ENCODE data around the gene OBSCN.
A peak's percentile ranks its signal among the peaks of the same experiment; 100 is the strongest.

The OBSCN gene

GRCh38 chr1:228207851-228208821, at the start of gene OBSCN:
Gene OBSCN (plus strand): TSS chr1:228208044. CDS start chr1:228211784, 3,740 bp downstream.
- no peak for DNase-seq

- no peak for DNase-seq
Observed at GRCh38 chr1:228158151-228159007, 49.5 kb upstream of the OBSCN start.

GRCh38 chr1:228159008-228159665, 48.7 kb upstream of the OBSCN start:
- no peak for DNase-seq

- DNase-seq, result no peak
Observed at GRCh38 chr1:228160201-228160761, 47.6 kb upstream of the OBSCN start.

GRCh38 chr1:228161362-228161761, 46.5 kb upstream of the OBSCN start:
- no peak for DNase-seq

- DNase-seq, result no peak
Observed at GRCh38 chr1:228161866-228162265, 46.0 kb upstream of the OBSCN start.

- DNase-seq, result no peak
Observed at GRCh38 chr1:228162286-228163006, 45.4 kb upstream of the OBSCN start.

GRCh38 chr1:228163007-228163753, 44.7 kb upstream of the OBSCN start:
- no peak for DNase-seq

GRCh38 chr1:228163776-228164519, 43.9 kb upstream of the OBSCN start:
- DNase-seq, result no peak

DNA sequence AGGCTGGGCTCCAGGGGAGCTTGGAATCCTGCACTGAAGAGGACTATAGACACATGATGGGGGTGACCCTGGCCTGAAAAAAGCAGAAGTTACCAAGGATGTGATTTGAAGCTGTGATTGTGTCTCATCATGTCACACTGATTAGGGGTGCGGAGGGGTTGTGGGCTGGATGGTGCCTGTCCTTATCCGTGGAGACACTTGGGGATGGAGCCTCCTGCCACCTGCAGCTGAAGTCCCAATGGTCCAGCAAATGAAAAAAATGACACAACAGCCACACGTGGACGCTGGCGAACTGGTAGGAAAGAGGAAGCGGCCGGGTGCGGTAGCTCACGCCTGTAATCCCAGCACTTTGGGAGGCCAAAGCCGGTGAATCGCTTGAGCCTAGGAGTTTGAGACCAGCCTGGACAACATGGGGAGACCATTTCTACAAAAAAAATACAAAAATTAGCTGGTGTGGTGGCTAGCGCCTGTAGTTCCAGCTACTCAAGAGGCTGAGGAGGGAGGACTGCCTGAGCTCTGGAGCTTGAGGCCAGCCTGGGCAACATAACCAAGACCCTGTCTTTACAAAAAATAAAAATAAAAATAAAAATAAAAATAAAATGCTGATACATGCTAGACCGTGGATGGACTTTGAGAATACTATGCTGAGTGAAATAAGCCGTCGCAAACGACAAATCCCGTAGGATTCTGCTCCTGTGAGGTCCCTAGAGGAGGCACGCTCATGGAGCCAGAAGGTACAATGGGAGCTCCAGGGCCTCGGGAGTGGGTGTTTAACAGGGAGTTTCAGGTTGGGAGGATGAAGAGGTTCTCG, 43.1 kb upstream of the OBSCN start:
- no peak for DNase-seq

DNA sequence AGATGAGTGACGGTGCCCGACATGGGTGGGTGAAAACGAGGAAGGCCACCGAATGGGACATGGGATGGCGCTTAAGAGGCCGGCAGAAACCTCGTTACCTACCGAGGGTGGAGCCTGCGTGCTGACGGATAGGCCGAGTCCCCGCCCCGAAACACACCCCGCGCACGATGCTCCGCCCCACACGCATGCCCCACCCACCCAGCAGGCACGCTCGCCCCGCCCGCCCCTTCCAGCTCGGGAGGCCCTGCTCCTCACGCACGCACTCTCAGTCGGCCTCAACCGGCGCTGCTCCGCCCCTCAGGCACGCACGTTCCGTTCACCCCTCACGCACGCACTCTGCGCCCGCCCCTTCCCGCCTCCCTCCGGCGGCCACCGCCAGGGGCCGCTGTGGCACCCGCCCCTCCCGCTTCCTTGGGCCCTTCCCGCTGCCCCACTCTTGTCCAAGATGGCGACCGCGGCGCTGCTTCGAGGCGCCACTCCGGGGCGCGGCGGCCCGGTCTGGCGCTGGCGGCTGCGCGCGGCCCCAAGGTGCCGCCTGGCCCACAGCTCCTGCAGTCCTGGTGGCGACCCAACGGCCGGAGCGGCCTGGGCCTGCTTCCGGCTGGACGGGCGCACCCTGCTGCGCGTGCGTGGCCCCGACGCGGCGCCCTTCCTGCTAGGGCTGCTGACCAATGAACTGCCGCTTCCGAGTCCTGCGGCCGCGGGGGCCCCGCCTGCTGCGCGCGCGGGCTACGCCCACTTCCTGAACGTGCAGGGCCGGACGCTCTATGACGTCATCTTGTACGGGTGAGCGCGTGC, 42.3 kb upstream of the OBSCN start, which contains the start of gene IBA57:
IBA57 (plus strand) TSS at position 433 of the 798 bp plus-strand sequence; CDS start at position 446, 13 bp downstream.
- DNase-seq, result peak; percentile 97 to 99 (median 99)

DNA sequence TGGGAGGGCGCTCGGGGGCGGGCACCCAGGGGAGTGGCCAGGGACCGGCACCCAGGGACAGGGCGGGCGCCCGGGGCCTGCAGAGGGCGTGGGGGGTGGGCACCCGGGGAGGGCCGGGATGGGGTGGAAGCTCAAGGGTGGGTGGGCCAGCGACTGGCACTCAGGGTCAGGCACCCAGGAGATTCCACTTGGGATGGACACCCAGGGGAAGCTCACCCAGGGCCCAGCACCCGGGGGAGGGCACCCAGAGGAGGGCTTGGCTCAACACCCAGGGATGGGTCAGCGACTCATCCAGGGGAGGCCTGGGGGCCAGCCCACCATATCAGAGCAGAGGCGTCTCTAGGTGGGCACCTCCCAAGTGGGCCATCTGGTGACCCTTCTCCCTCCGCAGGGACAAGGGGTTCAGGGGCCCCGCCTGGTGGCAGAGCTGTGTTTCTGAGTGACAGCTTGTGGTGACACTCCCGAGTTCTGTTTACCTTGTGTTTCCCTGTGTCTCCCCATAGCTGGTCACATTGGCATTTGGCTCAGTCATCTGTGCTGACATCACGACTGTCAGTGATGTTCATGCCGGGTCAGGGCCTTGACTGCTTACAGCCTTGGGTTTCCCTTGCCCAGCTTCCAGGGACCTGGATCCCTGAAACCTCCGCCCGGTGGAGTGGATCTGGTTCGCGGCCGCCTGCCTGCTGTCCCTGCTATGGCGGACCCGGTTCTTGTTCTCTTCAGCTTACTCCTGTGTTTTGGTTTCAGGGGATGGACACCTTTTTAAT, 41.5 kb upstream of the OBSCN start:
- peak in 2 of 4 experiments; percentile 35 to 55 for DNase-seq

DNA sequence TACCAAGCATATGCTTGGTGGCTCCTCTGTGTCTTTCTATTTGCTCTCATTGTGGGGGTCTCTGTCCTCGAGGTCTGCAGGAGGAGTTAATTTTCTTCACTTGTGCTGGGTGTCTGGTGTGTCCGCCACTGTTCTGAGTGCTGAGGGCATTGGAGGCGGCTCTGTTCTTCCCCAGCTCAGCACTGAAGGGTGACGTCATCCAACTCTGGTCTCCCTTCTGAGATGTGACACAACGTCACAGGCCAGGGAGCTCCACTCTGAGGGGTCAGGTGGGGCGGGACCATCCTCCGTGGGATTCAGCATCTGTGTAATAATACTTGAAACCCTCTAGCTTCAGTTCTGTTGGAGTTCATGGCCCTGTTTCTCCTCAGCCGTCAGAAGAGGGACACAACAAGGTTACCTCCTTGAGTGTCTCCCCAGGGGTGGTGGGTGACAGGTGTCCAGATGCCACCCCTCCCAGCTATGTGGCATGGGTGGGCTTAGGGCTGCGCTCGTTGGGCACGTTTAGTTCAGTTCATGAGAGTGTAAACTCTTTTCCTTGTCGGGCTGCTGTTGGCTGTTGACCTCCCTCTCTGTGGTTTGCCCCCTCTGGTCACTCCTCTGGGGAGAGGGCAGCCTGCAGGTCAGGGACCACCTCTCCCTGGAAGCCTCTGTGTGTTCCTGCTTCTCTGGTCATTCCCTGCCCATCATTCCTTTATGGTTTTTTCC, 39.1 kb upstream of the OBSCN start:
- DNase-seq, result no peak

DNA sequence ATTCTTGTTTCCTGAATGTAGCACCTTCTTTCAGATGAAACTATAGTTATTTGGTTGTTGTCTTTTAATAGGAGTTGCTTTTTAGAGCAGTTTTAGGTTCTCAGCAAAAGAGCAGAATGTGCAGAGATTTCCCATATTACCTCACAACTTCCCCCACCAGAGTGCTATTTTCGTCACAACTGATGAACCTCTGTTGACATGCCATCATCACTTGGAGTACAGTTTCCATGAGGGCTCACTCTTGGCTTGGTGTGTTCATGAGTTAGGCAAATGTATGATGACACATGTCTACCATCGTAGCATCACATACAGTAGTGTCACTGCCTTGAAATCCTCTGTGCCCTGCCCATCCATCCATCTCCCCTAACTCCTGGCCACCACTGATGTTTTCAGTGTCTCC, 38.5 kb upstream of the OBSCN start:
- no peak for DNase-seq

- DNase-seq, result no peak
Observed at GRCh38 chr1:228170666-228171065, 37.2 kb upstream of the OBSCN start.

DNA sequence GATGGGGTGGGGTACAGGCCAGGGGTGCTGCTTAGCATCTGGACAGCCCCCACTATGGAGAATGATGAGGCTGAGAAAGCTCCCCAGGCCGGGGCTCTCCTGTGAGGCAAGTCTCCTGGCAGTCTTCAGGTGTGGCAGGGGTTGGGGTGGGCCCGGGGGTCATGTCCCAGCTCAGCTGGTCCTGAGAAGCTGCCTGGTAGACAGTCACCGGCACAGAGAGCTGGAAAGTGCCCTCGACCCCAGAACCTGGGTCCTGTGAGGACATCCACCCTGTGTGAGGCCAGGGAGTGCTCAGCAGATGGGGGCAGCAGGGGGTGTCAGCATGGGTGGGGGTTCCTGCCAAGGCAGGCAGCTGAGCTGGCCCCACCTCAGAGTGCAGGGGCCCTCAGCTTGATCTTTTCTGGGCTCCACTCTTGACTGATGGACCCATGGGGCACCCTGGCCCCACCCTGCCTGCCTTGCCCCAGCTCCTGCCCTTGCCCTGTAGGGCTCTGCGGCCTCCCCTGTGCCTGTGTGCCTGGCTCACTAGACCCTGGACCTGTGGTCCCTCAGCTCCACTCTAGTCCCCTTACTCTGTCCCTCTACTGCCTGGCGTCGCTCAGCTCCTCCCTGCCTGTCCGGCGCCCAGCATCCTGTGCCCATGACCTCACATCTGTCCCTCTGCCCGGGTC, 36.5 kb upstream of the OBSCN start:
- DNase-seq, result no peak
